H9 (cell line): ENCODE measurements around the gene WDR7. TPM values are rescaled to one million over a fixed set of nuclear protein-coding genes. Genes with fewer than 3 reads are reported as not detected.

Experiments
- DNase-seq: peaks from one replicate; pipeline ENCODE4 v3.0.0-alpha.2; 2017
- H2AFZ ChIP-seq: one replicate; pipeline ENCODE4 v1.6.1; 2013; ENCODE audit warnings: mild to moderate bottlenecking, low read length, control low read depth, moderate library complexity
- H2AK5ac ChIP-seq: 2 replicates; pipeline ENCODE4 v1.6.1; 2013; ENCODE audit warnings: low read length, control low read depth, mixed read lengths; ENCODE audit not compliant: insufficient read length
- H2BK120ac ChIP-seq: one replicate; pipeline ENCODE4 v1.6.1; 2013; ENCODE audit warnings: low read depth, mild to moderate bottlenecking, low read length, control low read depth, inconsistent platforms; ENCODE audit not compliant: poor library complexity, severe bottlenecking
- H2BK12ac ChIP-seq: 2 replicates; pipeline ENCODE4 v1.6.1; 2013; ENCODE audit warnings: low read length, control low read depth, mixed read lengths, low read depth; ENCODE audit not compliant: insufficient read length
- H2BK15ac ChIP-seq: 2 replicates; pipeline ENCODE4 v1.6.1; 2013; ENCODE audit warnings: low read depth, low read length, control low read depth
- H2BK20ac ChIP-seq: one replicate; pipeline ENCODE4 v1.6.1; 2013; ENCODE audit warnings: low read depth, mild to moderate bottlenecking, low read length, control low read depth, inconsistent platforms; ENCODE audit not compliant: poor library complexity, severe bottlenecking
- H2BK5ac ChIP-seq: 2 replicates; pipeline ENCODE4 v1.6.1; 2013; ENCODE audit warnings: low read length, control low read depth, mixed read lengths; ENCODE audit not compliant: insufficient read length
- H3K14ac ChIP-seq: 2 replicates; pipeline ENCODE4 v1.6.1; 2013; ENCODE audit warnings: low read length, control low read depth; ENCODE audit not compliant: insufficient read depth
- H3K18ac ChIP-seq: 2 replicates; pipeline ENCODE4 v1.6.1; 2013; ENCODE audit warnings: low read depth, mild to moderate bottlenecking, mixed read lengths, low read length, control low read depth; ENCODE audit not compliant: insufficient read length
- H3K23ac ChIP-seq: 2 replicates; pipeline ENCODE4 v1.6.1; 2013; ENCODE audit warnings: low read length, control low read depth, mixed read lengths, low read depth; ENCODE audit not compliant: insufficient read length
- H3K23me2 ChIP-seq: 2 replicates; pipeline ENCODE4 v1.6.1; 2013; ENCODE audit warnings: low read depth, mild to moderate bottlenecking, mixed read lengths, low read length, control low read depth; ENCODE audit not compliant: insufficient read length, poor library complexity, severe bottlenecking
- H3K27ac ChIP-seq: 2 replicates; pipeline ENCODE4 v1.5.1; 2013; ENCODE audit warnings: low read length, control low read depth, mixed read lengths, low read depth; ENCODE audit not compliant: insufficient read length
- H3K27me3 ChIP-seq: 2 replicates; pipeline ENCODE4 v1.6.1; 2013; ENCODE audit warnings: low read length, control low read depth, inconsistent platforms; ENCODE audit not compliant: insufficient read depth
- H3K4ac ChIP-seq: 2 replicates; pipeline ENCODE4 v1.6.1; 2013; ENCODE audit warnings: low read depth, mild to moderate bottlenecking, control low read depth, inconsistent platforms, low read length, moderate library complexity
- H3K4me1 ChIP-seq: 2 replicates; pipeline ENCODE4 v1.6.1; 2013; ENCODE audit warnings: low read length, control low read depth, inconsistent platforms; ENCODE audit not compliant: insufficient read depth
- H3K4me2 ChIP-seq: 2 replicates; pipeline ENCODE4 v1.6.1; 2013; ENCODE audit warnings: low read length, control low read depth, mixed read lengths; ENCODE audit not compliant: insufficient read length, insufficient read depth
- H3K56ac ChIP-seq: 2 replicates; pipeline ENCODE4 v1.6.1; 2013; ENCODE audit warnings: low read depth, mild to moderate bottlenecking, mixed read lengths, low read length, control low read depth; ENCODE audit not compliant: insufficient read length
- H3K79me1 ChIP-seq: 2 replicates; pipeline ENCODE4 v1.6.1; 2013; ENCODE audit warnings: low read depth, mild to moderate bottlenecking, moderate library complexity, low read length, control low read depth, inconsistent platforms; ENCODE audit not compliant: insufficient read depth, poor library complexity, severe bottlenecking
- H3K79me2 ChIP-seq: 2 replicates; pipeline ENCODE4 v1.6.1; 2013; ENCODE audit warnings: low read length, control low read depth, inconsistent platforms; ENCODE audit not compliant: insufficient read depth
- H3K9ac ChIP-seq: 2 replicates; pipeline ENCODE4 v1.6.1; 2013; ENCODE audit warnings: low read length, control low read depth, mixed read lengths; ENCODE audit not compliant: insufficient read length; ENCODE audit errors: extremely low read depth
- H3K9me3 ChIP-seq: one replicate; pipeline ENCODE4 v1.6.1; 2013; ENCODE audit warnings: low read depth, low read length, inconsistent platforms; ENCODE audit not compliant: control insufficient read depth
- H3T11ph ChIP-seq: one replicate; pipeline ENCODE4 v1.6.1; 2013; ENCODE audit warnings: mild to moderate bottlenecking, low read length, control low read depth, inconsistent platforms
- H4K20me1 ChIP-seq: one replicate; pipeline ENCODE4 v1.6.1; 2013; ENCODE audit not compliant: control insufficient read depth, insufficient read length, insufficient read depth
- H4K5ac ChIP-seq: 2 replicates; pipeline ENCODE4 v1.6.1; 2013; ENCODE audit warnings: low read depth, mild to moderate bottlenecking, mixed read lengths, low read length, control low read depth; ENCODE audit not compliant: insufficient read length
- H4K8ac ChIP-seq: replicated peaks from 2 replicates; pipeline ENCODE4 v1.6.1; 2013; ENCODE audit warnings: low read length, control low read depth, mixed read lengths, low read depth; ENCODE audit not compliant: insufficient read length
- H4K91ac ChIP-seq: 2 replicates; pipeline ENCODE4 v1.6.1; 2013; ENCODE audit warnings: low read depth, mild to moderate bottlenecking, moderate library complexity, mixed read lengths, low read length, control low read depth; ENCODE audit not compliant: insufficient read length
- H3K27ac Mint-ChIP-seq, 3 experiments: 2 replicates in 2 of 3; 3 replicates in 1 of 3; pipeline ENCODE4 v1.8.0; 2020 to 2021; ENCODE audit warnings: mixed read lengths in 3 of 3, mild to moderate bottlenecking in 1 of 3, moderate library complexity in 1 of 3
- H3K27me3 Mint-ChIP-seq: 2 replicates; pipeline ENCODE4 v1.8.0; 2021; ENCODE audit warnings: low read depth, mild to moderate bottlenecking, moderate library complexity, mixed read lengths
- H3K36me3 Mint-ChIP-seq, 3 experiments: 2 replicates in 2 of 3; 3 replicates in 1 of 3; pipeline ENCODE4 v1.8.0; 2020 to 2021; ENCODE audit warnings: low read depth in 3 of 3, mixed read lengths in 3 of 3; ENCODE audit not compliant: insufficient read depth in 1 of 3
- H3K4me1 Mint-ChIP-seq, 2 experiments: 2 replicates each; pipeline ENCODE4 v1.8.0; 2020; ENCODE audit warnings: mixed read lengths in 2 of 2
- H3K4me3 Mint-ChIP-seq, 2 experiments: 2 replicates in 1 of 2; 3 replicates in 1 of 2; pipeline ENCODE4 v1.8.0; 2020 to 2021; ENCODE audit warnings: mild to moderate bottlenecking in 2 of 2, mixed read lengths in 2 of 2, moderate library complexity in 1 of 2
- H3K9me3 Mint-ChIP-seq, 2 experiments: 2 replicates in 1 of 2; 3 replicates in 1 of 2; pipeline ENCODE4 v1.8.0; 2020; ENCODE audit warnings: mild to moderate bottlenecking in 2 of 2, mixed read lengths in 2 of 2, moderate library complexity in 1 of 2
- CTCF ChIP-seq: fragments of 200-600 bp; sonication (generic); conservative IDR thresholded peaks from 3 replicates; pipeline ENCODE4 v1.8.0; 2021; ENCODE audit warnings: antibody characterized with exemption, mild to moderate bottlenecking
- WGBS: extraction: QIAGEN DNeasy Blood & Tissue Kit; methylation state at CpG from one replicate; pipeline ENCODE4 v1.1.7; 2013; ENCODE audit warnings: missing lambda C conversion rate, low lambda C conversion rate, mixed read lengths; ENCODE audit not compliant: insufficient read length; ENCODE audit errors: extremely low coverage; 5-methylcytosine and 5-hydroxymethylcytosine counted together
- total RNA-seq: library from RNA; stranded (reverse); gene quantifications from 2 replicates; pipeline ENCODE4 v1.2.1, GENCODE V29; 2021

WDR7 gene
- total RNA-seq, 1 experiment from 2014 or later, result 14.8 TPM

DNA sequence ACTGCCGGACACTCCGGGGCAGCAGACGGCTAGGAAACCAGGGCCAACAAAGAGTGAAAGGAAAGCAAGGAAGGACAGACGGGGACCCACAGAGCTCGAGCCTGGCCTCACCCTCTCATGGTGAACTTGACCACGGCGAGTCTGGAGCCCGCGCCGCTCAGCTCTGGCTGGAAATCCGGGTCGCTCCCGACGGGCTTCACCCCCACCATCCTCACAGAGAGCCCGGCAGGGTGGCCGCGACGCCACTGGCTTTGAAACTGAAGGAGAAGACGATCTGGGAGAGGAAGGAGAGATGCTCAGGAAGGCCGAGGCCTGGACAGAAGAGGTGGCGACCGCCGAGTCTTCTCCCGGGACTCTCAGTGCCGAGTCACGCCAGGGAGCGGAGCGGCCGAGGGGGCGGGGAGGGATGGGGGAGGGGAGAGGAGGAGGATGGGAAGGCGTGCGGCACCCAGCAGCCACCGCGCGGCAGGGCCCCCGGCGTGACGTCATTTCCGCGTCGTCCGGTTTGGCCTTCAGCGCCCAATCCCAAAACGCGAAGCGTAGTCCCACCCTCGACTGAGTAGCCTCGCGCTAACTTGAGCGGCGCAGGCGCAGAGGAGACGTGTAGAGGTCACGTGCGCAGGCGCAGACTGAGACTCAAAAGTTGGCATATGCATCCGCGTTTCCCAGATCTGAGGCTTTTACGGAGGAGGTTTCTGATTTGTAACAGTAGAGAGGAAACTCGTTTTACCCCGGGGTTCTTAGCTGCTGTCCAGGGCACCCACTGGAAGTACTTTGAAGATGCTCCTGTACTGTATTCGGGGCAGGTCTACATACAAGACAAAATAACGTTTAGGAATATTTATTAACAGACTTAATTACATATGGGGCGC is 12.7 kb upstream of the WDR7 start, which contains the start of gene TXNL1:
TSS of gene TXNL1 (minus strand) at position 361 of the 872 bp plus-strand sequence. CDS start at position 209, 152 bp downstream.
- H2AFZ ChIP-seq, result no peak within 1 kb of the TSS
- Mint-ChIP-seq H3K36me3 (peaks cover 7 to 18% (median 11%) of the 10 kb centered on the region in 3 experiments; a peak in 6 of 7 replicates), H3K27ac (peak within 1 kb of the TSS; percentile 99 to 100 (median 100)), H3K4me1 (peaks cover 11 to 16% of the 10 kb centered on the region in 2 experiments), H3K9me3 (no peaks in the 10 kb centered on the region; a peak in 1 of 5 replicates), H3K27me3 (peaks cover 7% of the 10 kb centered on the region), H3K4me3 (peak within 1 kb of the TSS; percentile 98 to 99)
- H2BK20ac ChIP-seq, result no peak within 1 kb of the TSS
- no peak within 1 kb of the TSS for H2BK15ac ChIP-seq
- no peaks in the 10 kb centered on the region for H4K20me1 ChIP-seq
- H3K14ac ChIP-seq, result peak within 1 kb of the TSS; percentile 93
- peak; percentile 99 for DNase-seq
- no peak within 1 kb of the TSS for H3K27ac ChIP-seq
- H2AK5ac ChIP-seq, result no peak within 1 kb of the TSS
- no peak within 1 kb of the TSS for H3K23ac ChIP-seq
- no peak within 1 kb of the TSS for H3T11ph ChIP-seq
- peaks cover 36% of the 10 kb centered on the region for H3K79me2 ChIP-seq
- no peak within 1 kb of the TSS for H2BK12ac ChIP-seq
- TF ChIP-seq CTCF, result no peak
- no peaks in the 10 kb centered on the region for H3K79me1 ChIP-seq
- peak within 1 kb of the TSS; percentile 99 for H3K4me2 ChIP-seq
- H3K56ac ChIP-seq, result no peak within 1 kb of the TSS
- no peaks in the 10 kb centered on the region for H3K4me1 ChIP-seq
- no peak within 1 kb of the TSS for H4K8ac ChIP-seq
- peak within 1 kb of the TSS; percentile 32 for H2BK5ac ChIP-seq
- no peak within 1 kb of the TSS for H4K5ac ChIP-seq
- no peak within 1 kb of the TSS for H3K4ac ChIP-seq
- no peak within 1 kb of the TSS for H2BK120ac ChIP-seq
- no peaks in the 10 kb centered on the region for H3K9me3 ChIP-seq
- no peaks in the 10 kb centered on the region for H3K27me3 ChIP-seq
- H4K91ac ChIP-seq, result no peak within 1 kb of the TSS
- peak within 1 kb of the TSS; percentile 89 for H3K18ac ChIP-seq
- H3K23me2 ChIP-seq, result peaks cover 8% of the 10 kb centered on the region
- WGBS, result no CpG with 5 or more reads among the region's 64 CpGs
- peak within 1 kb of the TSS; percentile 85 for H3K9ac ChIP-seq
